ENCODE results near the gene PDZD8. TPM values are rescaled to one million over a fixed set of nuclear protein-coding genes. Genes with fewer than 3 reads are reported as not detected.

PDZD8 gene
- total RNA-seq, 1 donor from 2014 or later = 31.7 TPM

DNA sequence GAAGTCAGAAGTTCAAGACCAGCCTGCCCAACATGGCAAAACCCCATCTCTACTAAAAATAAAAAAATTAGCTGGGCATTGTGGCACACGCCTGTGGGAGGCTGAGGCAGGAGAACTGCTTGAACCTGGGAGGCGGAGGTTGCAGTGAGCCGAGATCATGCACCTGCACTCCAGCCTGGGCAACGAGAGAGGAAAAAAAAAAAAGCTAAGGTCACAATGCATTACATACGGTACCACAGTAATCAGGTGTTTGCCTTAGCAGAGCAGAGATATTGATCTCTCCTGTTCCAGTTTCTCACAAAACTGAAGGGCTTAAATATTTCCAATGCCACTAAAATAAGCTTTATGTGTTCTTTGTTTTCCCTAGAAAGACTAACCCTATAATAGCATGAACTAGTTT is 7.5 kb downstream of the PDZD8 start:
- no peak overlapping the region for H3K27ac Mint-ChIP-seq
- peaks cover 63% of the 10 kb centered on the region for H3K4me1 Mint-ChIP-seq (ENCODE audit: unreplicated experiment)
- TF ChIP-seq, protein P1, sequence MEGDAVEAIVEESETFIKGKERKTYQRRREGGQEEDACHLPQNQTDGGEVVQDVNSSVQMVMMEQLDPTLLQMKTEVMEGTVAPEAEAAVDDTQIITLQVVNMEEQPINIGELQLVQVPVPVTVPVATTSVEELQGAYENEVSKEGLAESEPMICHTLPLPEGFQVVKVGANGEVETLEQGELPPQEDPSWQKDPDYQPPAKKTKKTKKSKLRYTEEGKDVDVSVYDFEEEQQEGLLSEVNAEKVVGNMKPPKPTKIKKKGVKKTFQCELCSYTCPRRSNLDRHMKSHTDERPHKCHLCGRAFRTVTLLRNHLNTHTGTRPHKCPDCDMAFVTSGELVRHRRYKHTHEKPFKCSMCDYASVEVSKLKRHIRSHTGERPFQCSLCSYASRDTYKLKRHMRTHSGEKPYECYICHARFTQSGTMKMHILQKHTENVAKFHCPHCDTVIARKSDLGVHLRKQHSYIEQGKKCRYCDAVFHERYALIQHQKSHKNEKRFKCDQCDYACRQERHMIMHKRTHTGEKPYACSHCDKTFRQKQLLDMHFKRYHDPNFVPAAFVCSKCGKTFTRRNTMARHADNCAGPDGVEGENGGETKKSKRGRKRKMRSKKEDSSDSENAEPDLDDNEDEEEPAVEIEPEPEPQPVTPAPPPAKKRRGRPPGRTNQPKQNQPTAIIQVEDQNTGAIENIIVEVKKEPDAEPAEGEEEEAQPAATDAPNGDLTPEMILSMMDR (conservative IDR thresholded peaks at IDR 0.05) = no peak

DNA sequence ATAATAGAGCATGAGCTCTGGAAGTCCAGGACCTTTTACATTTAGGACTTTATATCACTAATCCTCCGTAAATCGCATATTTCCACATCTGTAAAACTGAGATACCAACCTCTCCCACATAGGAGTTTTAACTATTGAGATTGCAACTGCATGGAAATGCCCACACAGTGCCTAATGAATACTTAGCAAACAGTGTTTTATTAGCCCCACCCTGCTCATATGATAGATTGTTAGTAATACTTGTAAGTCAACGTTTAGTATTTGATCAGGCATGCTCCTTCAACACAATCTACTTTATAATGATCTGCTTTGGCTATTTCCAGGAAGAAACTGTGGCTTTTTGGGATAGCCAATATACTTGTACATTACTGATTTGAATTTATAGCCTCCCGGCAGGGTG is 8.5 kb downstream of the PDZD8 start:
- Mint-ChIP-seq H3K27me3 (no peaks in the 10 kb centered on the region), H3K9me3 (no peaks in the 10 kb centered on the region), H3K27ac (peak overlapping the region; percentile 34), H3K36me3 (peaks cover 5% of the 10 kb centered on the region), H3K4me3 (peak overlapping the region; percentile 31), H3K4me1 (ENCODE audit: unreplicated experiment) (peaks cover 57% of the 10 kb centered on the region)
- no peak for DNase-seq (ENCODE audit: extremely low spot score, unreplicated experiment)
- TF ChIP-seq, protein P1 (conservative IDR thresholded peaks at IDR 0.05) = no peak

More for the DNA sequence above, 7.5 kb downstream of the PDZD8 start:
- no peak overlapping the region for H3K4me3 Mint-ChIP-seq
- DNase-seq (ENCODE audit: extremely low spot score, unreplicated experiment) = no peak
- no peaks in the 10 kb centered on the region for H3K27me3 Mint-ChIP-seq
- peaks cover 8% of the 10 kb centered on the region for H3K36me3 Mint-ChIP-seq
- H3K9me3 Mint-ChIP-seq = no peaks in the 10 kb centered on the region

DNA sequence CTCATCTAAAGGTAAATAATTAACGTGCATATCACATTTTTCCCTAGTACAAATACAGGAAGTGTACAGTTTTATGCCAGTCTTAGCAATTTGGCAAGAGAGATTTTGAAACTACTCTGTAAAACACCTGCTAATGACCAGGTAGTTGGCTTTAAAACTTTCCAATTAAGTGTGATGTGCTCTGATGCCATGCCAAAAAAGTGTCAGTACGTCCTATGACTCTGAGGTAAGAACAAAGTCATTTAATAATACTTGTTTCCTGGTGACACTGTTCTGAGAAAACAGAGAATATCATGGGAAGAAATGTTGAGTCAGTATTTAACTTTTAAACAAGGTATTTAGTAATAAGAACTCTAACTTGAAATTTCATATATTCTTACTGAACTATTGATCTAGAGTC is 9.6 kb downstream of the PDZD8 start:
- H3K36me3 Mint-ChIP-seq = peaks cover 5% of the 10 kb centered on the region
- DNase-seq (ENCODE audit: extremely low spot score, unreplicated experiment) = no peak
- peak overlapping the region; percentile 72 for H3K27ac Mint-ChIP-seq
- H3K4me3 Mint-ChIP-seq = no peak overlapping the region
- TF ChIP-seq, protein P1 (conservative IDR thresholded peaks at IDR 0.05) = no peak
- H3K9me3 Mint-ChIP-seq = no peaks in the 10 kb centered on the region
- H3K27me3 Mint-ChIP-seq = no peaks in the 10 kb centered on the region
- H3K4me1 Mint-ChIP-seq (ENCODE audit: unreplicated experiment) = peaks cover 59% of the 10 kb centered on the region

DNA sequence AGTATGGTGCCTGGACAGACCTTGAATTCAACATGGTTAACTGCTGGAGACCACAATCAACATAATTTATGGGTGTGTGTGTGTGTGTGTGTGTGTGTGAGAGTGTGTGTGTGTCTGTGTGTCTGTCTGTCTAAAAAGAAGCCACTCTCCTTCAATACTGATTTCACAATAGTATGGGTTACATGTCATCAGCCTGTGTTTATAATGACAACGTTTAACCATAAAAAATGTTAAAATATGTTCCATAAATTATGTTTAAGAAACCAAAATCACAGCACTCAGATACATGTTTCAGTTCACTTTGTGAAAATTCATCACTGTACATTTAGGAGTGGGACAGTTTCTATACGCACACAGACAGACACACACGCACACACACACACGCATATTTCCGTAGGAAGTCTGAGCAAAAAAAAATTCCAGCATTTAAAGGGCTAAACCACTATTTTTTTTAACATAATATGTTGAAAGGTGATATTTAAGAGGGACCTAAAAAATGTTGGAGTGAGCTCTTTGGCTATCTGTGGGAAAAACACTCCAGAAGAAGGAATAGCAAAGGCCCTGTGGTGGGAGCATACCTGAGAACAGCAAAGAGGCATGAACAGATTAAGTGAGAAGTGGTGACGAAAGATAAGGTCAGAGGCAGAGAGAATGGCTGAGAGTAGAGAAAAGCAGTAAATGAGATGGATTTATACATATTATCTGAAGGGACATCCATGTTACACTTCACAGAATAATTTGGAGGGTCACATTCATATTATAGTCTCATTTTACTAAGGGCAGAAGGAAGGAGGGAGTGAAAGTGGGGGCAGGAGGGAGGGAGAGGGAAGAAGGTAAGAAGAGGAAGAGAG is 10.9 kb downstream of the PDZD8 start:
- Mint-ChIP-seq H3K4me3 (no peak overlapping the region), H3K27me3 (no peaks in the 10 kb centered on the region), H3K27ac (peak overlapping the region; percentile 8), H3K36me3 (peaks cover 2% of the 10 kb centered on the region), H3K4me1 (ENCODE audit: unreplicated experiment) (peaks cover 54% of the 10 kb centered on the region), H3K9me3 (no peaks in the 10 kb centered on the region)
- TF ChIP-seq, protein P1 (conservative IDR thresholded peaks at IDR 0.05) = no peak
- no peak for DNase-seq (ENCODE audit: extremely low spot score, unreplicated experiment)

DNA sequence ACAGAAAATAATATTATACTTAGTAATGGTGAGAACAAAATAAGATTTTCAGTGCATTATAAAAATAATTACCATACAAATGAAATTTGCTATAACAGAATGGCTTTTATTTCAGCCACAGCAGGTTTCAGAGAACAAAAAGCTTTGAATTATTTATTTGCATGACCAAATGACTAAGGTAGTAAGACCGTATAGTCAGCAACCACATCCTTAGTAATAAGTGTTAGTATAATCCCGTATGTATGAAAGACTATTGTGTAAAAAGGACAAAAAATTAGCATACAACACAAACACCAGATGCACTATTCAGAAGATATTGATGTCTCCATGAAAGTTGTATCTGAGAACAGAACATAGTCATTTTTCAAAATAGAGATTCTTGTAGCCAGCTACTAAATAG is 12.2 kb downstream of the PDZD8 start:
- Mint-ChIP-seq H3K4me1 (ENCODE audit: unreplicated experiment) (peaks cover 51% of the 10 kb centered on the region), H3K27me3 (no peaks in the 10 kb centered on the region), H3K9me3 (no peaks in the 10 kb centered on the region), H3K4me3 (no peak overlapping the region), H3K36me3 (peaks cover 5% of the 10 kb centered on the region), H3K27ac (no peak overlapping the region)
- TF ChIP-seq, protein P1 (conservative IDR thresholded peaks at IDR 0.05) = no peak
- no peak for DNase-seq (ENCODE audit: extremely low spot score, unreplicated experiment)
